M059J (cell line): ENCODE data around the gene C19orf33. TPM values are rescaled to one million over a fixed set of nuclear protein-coding genes. Genes with fewer than 3 reads are reported as not detected.
"Not testable (repeated sequence)": the region's sequence is repeated elsewhere in the genome, so short reads cannot be mapped to it uniquely, and the experiment has no call there.

Source experiments
- DNase-seq: peaks from one replicate; pipeline ENCODE4 v3.0.0-alpha.2; 2012; ENCODE audit warnings: low read depth
- total RNA-seq: library from RNA; depleted of rRNA; stranded (reverse); fragments of >200 nt; shearing (Covaris generic); gene quantifications from 2 replicates; pipeline ENCODE4 v1.2.3, GENCODE V29; 2014; rRNA removed

Gene C19orf33
- not detected in 2 replicates for total RNA-seq

- DNase-seq = no peak
These were observed at the start of gene C19orf33 for GRCh38 chr19:38303517-38304351. TSS of gene C19orf33 (plus strand) at chr19:38304251. CDS start at chr19:38304262, 11 bp downstream.

GRCh38 chr19:38255383-38256014 lies 48.6 kb upstream of the C19orf33 start:
- DNase-seq = no peak

GRCh38 chr19:38261942-38262341 lies 42.1 kb upstream of the C19orf33 start:
- DNase-seq = not testable (repeated sequence)

- no peak for DNase-seq
These were observed 41.3 kb upstream of the C19orf33 start for GRCh38 chr19:38262585-38263268.

- peak; percentile 93 for DNase-seq
These were observed 40.2 kb upstream of the C19orf33 start for GRCh38 chr19:38263689-38264485.

GRCh38 chr19:38264486-38265212 lies 39.4 kb upstream of the C19orf33 start, which contains the start of gene SPINT2:
TSS of gene SPINT2 (plus strand) at chr19:38264573. CDS start at chr19:38264893, 320 bp downstream.
- DNase-seq = no peak

- no peak for DNase-seq
These were observed 38.7 kb upstream of the C19orf33 start for GRCh38 chr19:38265213-38265861.

GRCh38 chr19:38265921-38266429 lies 38.1 kb upstream of the C19orf33 start:
- peak; percentile 42 for DNase-seq

- peak; percentile 76 for DNase-seq
These were observed 37.0 kb upstream of the C19orf33 start for GRCh38 chr19:38266981-38267597.

- no peak for DNase-seq
These were observed 36.1 kb upstream of the C19orf33 start for GRCh38 chr19:38267761-38268483.

GRCh38 chr19:38268539-38268938 lies 35.5 kb upstream of the C19orf33 start:
- no peak for DNase-seq

- DNase-seq = peak; percentile 83
These were observed 33.4 kb upstream of the C19orf33 start for GRCh38 chr19:38270587-38271167.

GRCh38 chr19:38273499-38273898 lies 30.6 kb upstream of the C19orf33 start:
- DNase-seq = no peak

GRCh38 chr19:38274739-38275138 lies 29.3 kb upstream of the C19orf33 start:
- DNase-seq = no peak

GRCh38 chr19:38276942-38277517 lies 27.0 kb upstream of the C19orf33 start:
- DNase-seq = no peak

GRCh38 chr19:38277549-38277948 lies 26.5 kb upstream of the C19orf33 start:
- no peak for DNase-seq

GRCh38 chr19:38277969-38278680 lies 25.9 kb upstream of the C19orf33 start:
- peak; percentile 70 for DNase-seq
